ENCODE data around the gene SYN1.

GRCh38 chrX:47613082-47613481, 6.6 kb downstream of the SYN1 start:
- TF ChIP-seq CTCF (IDR thresholded peaks at IDR 0.05) (no peak), POLR2A (IDR thresholded peaks at IDR 0.05) (no peak), POLR2AphosphoS5 (IDR thresholded peaks at IDR 0.05) (no peak), EP300 (IDR thresholded peaks at IDR 0.05) (no peak)
